ENCODE results near the gene PGM2.
A peak's percentile ranks its signal among the peaks of the same experiment; 100 is the strongest.

Gene PGM2

DNA sequence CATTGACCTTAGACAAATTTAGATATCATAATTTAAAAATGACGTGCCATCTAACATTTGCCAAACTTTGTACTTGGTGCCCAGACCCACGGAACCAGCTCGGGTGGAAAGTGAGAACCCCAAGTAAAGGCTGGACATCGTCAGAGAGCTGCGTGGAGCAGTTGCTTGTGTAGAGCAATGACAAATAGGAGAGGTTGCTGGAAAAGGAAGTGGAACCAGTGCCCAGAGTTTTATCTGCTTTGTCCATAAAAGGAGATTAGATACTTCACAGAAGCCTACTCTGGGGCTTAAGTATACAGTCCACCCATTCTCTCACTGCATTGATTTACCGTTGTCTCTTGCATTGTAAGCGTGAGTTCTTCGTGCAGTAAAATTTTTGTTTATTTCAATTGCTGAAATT is 59.0 kb downstream of the PGM2 start:
- DNase-seq: no peak

DNA sequence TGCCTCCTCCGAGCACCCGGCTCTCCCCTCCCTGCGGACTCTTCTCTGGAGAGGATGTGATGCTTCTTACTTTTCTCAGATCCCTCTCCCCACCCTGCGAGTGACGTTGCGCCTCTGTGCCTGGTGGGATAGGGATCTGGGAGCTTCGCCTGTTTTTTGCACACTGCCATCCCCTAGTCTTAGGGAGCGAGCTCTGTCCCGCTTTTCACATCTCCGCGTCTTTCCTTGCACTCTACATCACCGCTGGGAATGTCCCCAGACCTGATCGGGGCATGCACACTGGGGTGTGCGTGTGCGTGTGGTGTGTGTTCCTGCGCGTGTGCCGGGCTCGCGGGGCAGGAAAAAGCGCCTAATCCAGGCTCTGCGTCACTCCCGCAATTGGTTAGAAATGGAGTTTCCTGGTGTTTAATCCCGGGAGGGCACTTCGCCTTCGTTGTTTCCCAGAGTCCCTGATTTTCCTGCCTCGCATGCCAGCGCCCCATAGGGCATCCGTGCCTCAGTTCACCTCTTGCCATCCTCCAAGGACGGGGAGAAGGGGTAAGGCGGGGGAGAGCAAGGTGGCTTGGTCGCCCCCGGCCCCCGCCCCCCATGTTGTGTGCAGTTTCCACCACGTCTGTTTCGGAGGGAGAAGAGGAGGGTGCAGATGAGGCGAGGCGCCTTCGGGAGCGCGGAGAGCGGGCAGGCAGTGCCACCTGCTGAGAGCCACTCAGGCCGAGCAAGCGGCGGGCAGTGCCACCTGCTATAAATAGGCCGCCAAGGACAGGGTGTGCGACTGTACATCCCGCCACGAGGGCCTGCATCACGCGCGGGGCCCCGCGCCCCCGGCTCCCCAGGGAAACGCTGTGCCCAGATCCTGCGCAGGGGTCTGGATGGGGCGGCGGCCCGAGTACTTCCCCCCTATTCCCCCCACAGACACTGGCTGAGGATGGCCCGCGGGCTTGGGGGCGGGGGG is 63.6 kb downstream of the PGM2 start:
- H3K4me2 ChIP-seq (ENCODE audit: low read length, poor library complexity, severe bottlenecking): peak overlapping the region; percentile 96
- peak overlapping the region in 1 of 2 experiments; percentile 78 for H2BK12ac ChIP-seq (ENCODE audit: low read length in 2 of 2)
- no peaks in the 10 kb centered on the region for H3K9me3 ChIP-seq (ENCODE audit: control insufficient read depth, low read length)
- 7% methylated on average over 53 of the region's 63 CpGs for WGBS
- H2AK5ac ChIP-seq (ENCODE audit: low read length, severe bottlenecking): no peak overlapping the region
- H4K91ac ChIP-seq (ENCODE audit: low read length): no peak overlapping the region
- peak overlapping the region; percentile 71 to 76 for H3K4me3 ChIP-seq (ENCODE audit: insufficient read depth in 1 of 2, low read depth in 1 of 2, low read length in 2 of 2)
- H3K18ac ChIP-seq (ENCODE audit: low read depth in 1 of 2, low read length in 2 of 2): peak overlapping the region in 1 of 2 experiments; percentile 70
- H3K4me1 ChIP-seq (ENCODE audit: control insufficient read depth, insufficient read depth, low read depth, low read length): peaks cover 16% of the 10 kb centered on the region
- no peak overlapping the region for H4K8ac ChIP-seq (ENCODE audit: low read length)
- no peak overlapping the region for H3K27ac ChIP-seq (ENCODE audit: low read length, poor library complexity, severe bottlenecking)
- H3K4ac ChIP-seq (ENCODE audit: low read depth in 1 of 2, low read length in 2 of 2): no peak overlapping the region
- H3K27me3 ChIP-seq (ENCODE audit: control insufficient read depth in 1 of 2, insufficient read depth in 1 of 2, low read length in 2 of 2): peaks cover 58 to 64% of the 10 kb centered on the region in 2 experiments
- no peak overlapping the region for H2BK120ac ChIP-seq (ENCODE audit: low read depth, low read length)
- DNase-seq: peak; percentile 35
- H3K79me1 ChIP-seq (replicated peaks; ENCODE audit: low read length, poor library complexity, severe bottlenecking): no peaks in the 10 kb centered on the region
- H3K9ac ChIP-seq (ENCODE audit: low read length): peak overlapping the region; percentile 11
- peak overlapping the region in 1 of 2 experiments; percentile 93 for H3K23ac ChIP-seq (ENCODE audit: low read length in 2 of 2)
- no peak overlapping the region for H2BK15ac ChIP-seq (ENCODE audit: low read depth, poor library complexity, severe bottlenecking)
- no peaks in the 10 kb centered on the region for H3K36me3 ChIP-seq (ENCODE audit: control insufficient read depth in 1 of 2, insufficient read depth in 2 of 2, low read depth in 1 of 2, low read length in 2 of 2)
- H2AFZ ChIP-seq (ENCODE audit: low read depth, low read length): peak overlapping the region; percentile 51
- H2BK5ac ChIP-seq (ENCODE audit: low read depth, low read length, poor library complexity, severe bottlenecking): no peak overlapping the region
- peak overlapping the region in 1 of 2 experiments; percentile 91 for H3K14ac ChIP-seq (ENCODE audit: low read length in 2 of 2)

More for the DNA sequence above, 59.0 kb downstream of the PGM2 start:
- Histone ChIP-seq H3K9me3 (ENCODE audit: control insufficient read depth, low read length) (no peaks in the 10 kb centered on the region), H3K14ac (ENCODE audit: low read length in 2 of 2) (no peak overlapping the region), H3K4ac (ENCODE audit: low read depth in 1 of 2, low read length in 2 of 2) (no peak overlapping the region), H3K23ac (ENCODE audit: low read length in 2 of 2) (no peak overlapping the region), H2BK120ac (ENCODE audit: low read depth, low read length) (no peak overlapping the region), H4K91ac (ENCODE audit: low read length) (no peak overlapping the region), H3K4me3 (ENCODE audit: insufficient read depth in 1 of 2, low read depth in 1 of 2, low read length in 2 of 2) (no peak overlapping the region), H2BK15ac (ENCODE audit: low read depth, poor library complexity, severe bottlenecking) (no peak overlapping the region), H3K27me3 (ENCODE audit: control insufficient read depth in 1 of 2, insufficient read depth in 1 of 2, low read length in 2 of 2) (peaks cover 47 to 53% of the 10 kb centered on the region in 2 experiments), H3K4me1 (ENCODE audit: control insufficient read depth, insufficient read depth, low read depth, low read length) (peaks cover 8% of the 10 kb centered on the region), H2BK12ac (ENCODE audit: low read length in 2 of 2) (no peak overlapping the region), H4K8ac (ENCODE audit: low read length) (no peak overlapping the region), H2AFZ (ENCODE audit: low read depth, low read length) (no peak overlapping the region), H3K36me3 (ENCODE audit: control insufficient read depth in 1 of 2, insufficient read depth in 2 of 2, low read depth in 1 of 2, low read length in 2 of 2) (no peaks in the 10 kb centered on the region), H3K79me1 (replicated peaks; ENCODE audit: low read length, poor library complexity, severe bottlenecking) (no peaks in the 10 kb centered on the region), H2BK5ac (ENCODE audit: low read depth, low read length, poor library complexity, severe bottlenecking) (no peak overlapping the region), H3K4me2 (ENCODE audit: low read length, poor library complexity, severe bottlenecking) (no peak overlapping the region), H2AK5ac (ENCODE audit: low read length, severe bottlenecking) (no peak overlapping the region), H3K27ac (ENCODE audit: low read length, poor library complexity, severe bottlenecking) (no peak overlapping the region), H3K18ac (ENCODE audit: low read depth in 1 of 2, low read length in 2 of 2) (no peak overlapping the region), H3K9ac (ENCODE audit: low read length) (no peak overlapping the region)
- WGBS: 64% methylated on average over 6 of the region's 8 CpGs

DNA sequence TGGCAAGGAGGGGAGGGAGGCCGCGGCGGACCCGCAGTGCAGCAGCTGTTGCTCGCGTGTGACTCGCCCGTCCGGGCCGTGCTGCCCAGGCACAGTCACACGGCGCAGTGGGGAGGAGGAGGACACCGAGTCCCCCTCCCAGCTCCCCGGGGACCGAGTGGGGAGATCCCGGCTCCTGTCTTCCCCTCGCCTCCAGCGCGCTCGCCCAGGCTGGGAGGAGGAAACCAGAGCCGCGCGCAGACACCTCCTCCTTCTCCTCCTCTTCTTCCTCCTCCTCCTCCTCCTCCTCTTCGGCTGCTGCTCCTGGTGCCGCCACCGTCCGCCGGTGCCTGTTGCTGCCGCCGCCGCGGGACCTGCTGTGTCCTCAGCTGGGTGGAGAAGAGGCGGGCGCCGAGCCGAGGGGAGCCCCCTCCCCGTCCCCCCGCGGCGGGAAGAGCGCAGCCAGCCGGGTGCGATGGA is 64.3 kb downstream of the PGM2 start, which contains the start of gene TBC1D1:
Gene TBC1D1 (plus strand): TSS at position 284 of the 459 bp plus-strand sequence. CDS start 11,012 bp downstream, outside the sequence.
- H3K14ac ChIP-seq (ENCODE audit: low read length in 2 of 2): peak within 1 kb of the TSS in 1 of 2 experiments; percentile 91
- WGBS: 2% methylated on average over 25 of the region's 43 CpGs
- peak within 1 kb of the TSS; percentile 96 for H3K4me2 ChIP-seq (ENCODE audit: low read length, poor library complexity, severe bottlenecking)
- no peak within 1 kb of the TSS for H2BK120ac ChIP-seq (ENCODE audit: low read depth, low read length)
- peak within 1 kb of the TSS; percentile 51 for H2AFZ ChIP-seq (ENCODE audit: low read depth, low read length)
- H3K23ac ChIP-seq (ENCODE audit: low read length in 2 of 2): peak within 1 kb of the TSS in 1 of 2 experiments; percentile 93
- peaks cover 16% of the 10 kb centered on the region for H3K4me1 ChIP-seq (ENCODE audit: control insufficient read depth, insufficient read depth, low read depth, low read length)
- no peak within 1 kb of the TSS for H2BK15ac ChIP-seq (ENCODE audit: low read depth, poor library complexity, severe bottlenecking)
- peak; percentile 17 for DNase-seq
- no peak within 1 kb of the TSS for H4K91ac ChIP-seq (ENCODE audit: low read length)
- H3K4ac ChIP-seq (ENCODE audit: low read depth in 1 of 2, low read length in 2 of 2): no peak within 1 kb of the TSS
- no peak within 1 kb of the TSS for H4K8ac ChIP-seq (ENCODE audit: low read length)
- H3K18ac ChIP-seq (ENCODE audit: low read depth in 1 of 2, low read length in 2 of 2): peak within 1 kb of the TSS in 1 of 2 experiments; percentile 70
- H3K79me1 ChIP-seq (replicated peaks; ENCODE audit: low read length, poor library complexity, severe bottlenecking): no peaks in the 10 kb centered on the region
- H3K4me3 ChIP-seq (ENCODE audit: insufficient read depth in 1 of 2, low read depth in 1 of 2, low read length in 2 of 2): peak within 1 kb of the TSS; percentile 71 to 76
- no peaks in the 10 kb centered on the region for H3K9me3 ChIP-seq (ENCODE audit: control insufficient read depth, low read length)
- H2BK5ac ChIP-seq (ENCODE audit: low read depth, low read length, poor library complexity, severe bottlenecking): no peak within 1 kb of the TSS
- peak within 1 kb of the TSS; percentile 30 for H3K9ac ChIP-seq (ENCODE audit: low read length)
- H3K27me3 ChIP-seq (ENCODE audit: control insufficient read depth in 1 of 2, insufficient read depth in 1 of 2, low read length in 2 of 2): peaks cover 62 to 66% of the 10 kb centered on the region in 2 experiments
- H2BK12ac ChIP-seq (ENCODE audit: low read length in 2 of 2): peak within 1 kb of the TSS in 1 of 2 experiments; percentile 78
- H2AK5ac ChIP-seq (ENCODE audit: low read length, severe bottlenecking): no peak within 1 kb of the TSS
- no peaks in the 10 kb centered on the region for H3K36me3 ChIP-seq (ENCODE audit: control insufficient read depth in 1 of 2, insufficient read depth in 2 of 2, low read depth in 1 of 2, low read length in 2 of 2)
- no peak within 1 kb of the TSS for H3K27ac ChIP-seq (ENCODE audit: low read length, poor library complexity, severe bottlenecking)

Data from mesenchymal stem cell (in vitro differentiated cells and primary cell).